ENCODE measurements around the gene ACTL8.

DNA sequence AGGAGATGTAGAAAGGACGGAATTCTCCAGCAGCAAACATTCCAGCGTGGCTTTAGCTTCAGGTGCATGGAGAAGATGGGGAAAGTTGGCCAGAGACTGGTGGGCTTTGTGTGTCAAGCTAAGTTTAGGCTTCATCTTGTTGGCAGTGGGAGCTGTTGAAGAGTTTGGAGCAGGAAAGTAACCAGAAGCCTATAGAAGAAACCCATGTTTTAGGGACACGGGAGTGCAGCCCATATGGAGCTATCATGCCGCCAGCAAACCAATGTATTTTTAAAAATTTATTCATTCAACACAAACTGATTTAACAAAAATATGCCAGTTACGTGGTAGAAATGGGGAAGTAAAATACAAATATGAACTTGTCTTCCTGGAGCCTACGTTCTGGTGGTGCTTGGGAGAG lies 53.7 kb downstream of the ACTL8 start:
- TF ChIP-seq, protein P1, sequence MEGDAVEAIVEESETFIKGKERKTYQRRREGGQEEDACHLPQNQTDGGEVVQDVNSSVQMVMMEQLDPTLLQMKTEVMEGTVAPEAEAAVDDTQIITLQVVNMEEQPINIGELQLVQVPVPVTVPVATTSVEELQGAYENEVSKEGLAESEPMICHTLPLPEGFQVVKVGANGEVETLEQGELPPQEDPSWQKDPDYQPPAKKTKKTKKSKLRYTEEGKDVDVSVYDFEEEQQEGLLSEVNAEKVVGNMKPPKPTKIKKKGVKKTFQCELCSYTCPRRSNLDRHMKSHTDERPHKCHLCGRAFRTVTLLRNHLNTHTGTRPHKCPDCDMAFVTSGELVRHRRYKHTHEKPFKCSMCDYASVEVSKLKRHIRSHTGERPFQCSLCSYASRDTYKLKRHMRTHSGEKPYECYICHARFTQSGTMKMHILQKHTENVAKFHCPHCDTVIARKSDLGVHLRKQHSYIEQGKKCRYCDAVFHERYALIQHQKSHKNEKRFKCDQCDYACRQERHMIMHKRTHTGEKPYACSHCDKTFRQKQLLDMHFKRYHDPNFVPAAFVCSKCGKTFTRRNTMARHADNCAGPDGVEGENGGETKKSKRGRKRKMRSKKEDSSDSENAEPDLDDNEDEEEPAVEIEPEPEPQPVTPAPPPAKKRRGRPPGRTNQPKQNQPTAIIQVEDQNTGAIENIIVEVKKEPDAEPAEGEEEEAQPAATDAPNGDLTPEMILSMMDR (IDR thresholded peaks at IDR 0.05), result no peak
- TF ChIP-seq EZH2phosphoT487 (IDR thresholded peaks at IDR 0.05), result no peak
- TF ChIP-seq EZH2 (IDR thresholded peaks at IDR 0.05), result no peak

All from neural progenitor cell (in vitro differentiated cells).